Heart right ventricle (tissue), 16 donors: ENCODE results near the gene VPS13C. TPM values are rescaled to one million over a fixed set of nuclear protein-coding genes. Genes with fewer than 3 reads are reported as not detected.

Experiments
- ATAC-seq, 8 donors: fragments of 200-7000 bp; cut with Tn5 transposase; one replicate each; pipeline ENCODE4 v1.9.1; 2020; ENCODE audit warnings: mild to moderate bottlenecking in 8 of 8, moderate library complexity in 8 of 8, moderate number of reproducible peaks in 1 of 8
- DNase-seq, 2 donors: peaks; one replicate each; pipeline ENCODE4 v3.0.0-alpha.2; 2020
- H3K27ac ChIP-seq, 10 donors: fragments of 200-600 bp; sonication (generic) in 2 of 10; one replicate each; pipeline versions ENCODE4 v1.5.0 to v1.8.0; 2020 to 2022; ENCODE audit warnings: mild to moderate bottlenecking in 3 of 10
- H3K27me3 ChIP-seq, 7 donors: fragments of 200-600 bp; one replicate each; pipeline ENCODE4 v1.8.0; 2021 to 2022; ENCODE audit warnings: mild to moderate bottlenecking in 2 of 7
- H3K36me3 ChIP-seq, 9 donors: fragments of 200-600 bp; sonication (generic) in 1 of 9; one replicate each; pipeline versions ENCODE4 v1.5.0 to v1.8.0; 2020 to 2022; ENCODE audit warnings: mild to moderate bottlenecking in 2 of 9
- H3K4me1 ChIP-seq, 9 donors: fragments of 200-600 bp; sonication (generic) in 1 of 9; one replicate each; pipeline versions ENCODE4 v1.5.0 to v1.8.0; 2020 to 2022; ENCODE audit warnings: mild to moderate bottlenecking in 4 of 9
- H3K4me3 ChIP-seq, 10 donors: fragments of 200-600 bp; sonication (generic) in 2 of 10; one replicate each; pipeline versions ENCODE4 v1.5.0 to v1.8.0; 2020 to 2022; ENCODE audit warnings: mild to moderate bottlenecking in 7 of 10, moderate library complexity in 2 of 10
- H3K9me3 ChIP-seq, 11 donors: fragments of 200-600 bp in 10 of 11; sonication (generic) in 2 of 11; one replicate each; pipeline versions ENCODE4 v1.5.0 to v1.8.0; 2013 to 2022; ENCODE audit warnings: mild to moderate bottlenecking in 2 of 11, control low read depth in 1 of 11, moderate library complexity in 1 of 11
- CTCF ChIP-seq, 9 donors: fragments of 200-600 bp; sonication (generic) in 2 of 9; IDR thresholded peaks; one replicate each; pipeline versions ENCODE4 v1.5.0 to v1.8.0; 2021 to 2022; ENCODE audit warnings: antibody characterized with exemption in 9 of 9, mild to moderate bottlenecking in 5 of 9, moderate library complexity in 1 of 9
- WGBS, 2 donors: extraction: QIAGEN DNeasy Blood & Tissue Kit; methylation state at CpG; one replicate each; pipeline ENCODE4 v1.1.7; 2013; ENCODE audit warnings: inconsistent platforms in 1 of 2; 5-methylcytosine and 5-hydroxymethylcytosine counted together
- intact Hi-C, 10 donors: fragments of 100-400 bp; cut with DNase I; formaldehyde crosslinking; loops; one replicate each; pipeline versions ENCODE4 v1.11.1 to v1.14.2; 2022
- polyA plus RNA-seq, 2 donors: library from polyadenylated mRNA; stranded (reverse); fragments of 200-250 nt; gene quantifications; one replicate each; pipeline ENCODE4 v1.2.3, GENCODE V29; 2013
- total RNA-seq, 10 donors: library from RNA; stranded (reverse); fragmentation: NEBNext Ultra II Directional in 3 of 10; extraction: Animal tissue kit (Norgen Biotek cat#: 25700) in 3 of 10; gene quantifications; one replicate each; pipeline versions ENCODE4 v1.2.1 to v1.2.4, GENCODE V29; 2021 to 2023
- donor health status: Arrhythmogenic right ventricular cardiomyopathy.
- donor health status: ischemic (EF 13 %, LVEDD 7.1; RV severe dilation, severe dysfunction).
- donor health status: healthy with polysubstance abuse.
- donor health status: DM: no; HTN: yes; CAD: no.
- donor health status: DM: no; HTN: no; CAD: no.
- donor health status: ischemic (EF 25% LVEDD 6.9; RV normal size, moderate dysfunction).
- donor health status: ischemic (EF 25% LVEDD 5.7; RV mildly dilated, moderate dysfunction).
- donor health status: healthy.
- donor health status: DM: yes; HTN: yes; CAD: no.
- donor health status: Ischemic cardiomyopathy.
- donor health status: ischemic (EF 35%, LVEDD 5.7; RV mildly dilated, moderate dysfunction).
- donor health status: nonischemic (EF 11% LVEDD 7.7; RV severe dilation, severe dysfunction).
- donor health status: DM: yes; HTN: yes; CAD: no.
- donor health status: PGD.
- donor health status: ischemic (EF 29% LVEDD 5.4; RV normal size, mild dysfunction).
- donor health status: nonischemic (EF 23%, LVEDD 6.1; RV moderate dilation, normal function).

Gene VPS13C
- total and polyA plus RNA-seq, 12 donors, result 7.3 to 59.0 (median 39.6) TPM

GRCh38 chr15:61831505-61831921 is 228.7 kb downstream of the VPS13C start:
- ATAC-seq, result no peak
- WGBS, 2 donors, result 84 to 91% methylated on average over 10 of the region's 10 CpGs
- Histone ChIP-seq H3K27ac (no peak overlapping the region), H3K4me1 (peaks cover 0 to 12% (median 3%) of the 10 kb centered on the region in 9 donors), H3K36me3 (no peaks in the 10 kb centered on the region), H3K4me3 (no peak overlapping the region), H3K9me3 (no peaks in the 10 kb centered on the region), H3K27me3 (peaks cover 0 to 13% (median 0%) of the 10 kb centered on the region in 7 donors)
- no peak for TF ChIP-seq CTCF (IDR thresholded peaks at IDR 0.05)
- intact Hi-C loops, result loop anchor here in 9 of 10 donors (5.0 to 10.0 kb wide), 8 partner anchors 627 to 1327 kb away; no protein-coding TSS in a partner anchor
- no peak for DNase-seq

- WGBS, 2 donors, result 82 to 84% methylated on average over 12 of the region's 12 CpGs
- DNase-seq (no peak), ATAC-seq (no peak)
- H3K27me3 ChIP-seq, result peaks cover 0 to 13% (median 0%) of the 10 kb centered on the region in 7 donors
- intact Hi-C loops, result loop anchor here in 9 of 10 donors (5.0 to 10.0 kb wide), 8 partner anchors 626 to 1326 kb away; no protein-coding TSS in a partner anchor
- no peaks in the 10 kb centered on the region for H3K36me3 ChIP-seq
- peaks cover 0 to 12% (median 3%) of the 10 kb centered on the region in 9 donors for H3K4me1 ChIP-seq
- no peak overlapping the region for H3K27ac ChIP-seq
- H3K4me3 ChIP-seq, result no peak overlapping the region
- no peaks in the 10 kb centered on the region for H3K9me3 ChIP-seq
- no peak for TF ChIP-seq CTCF (IDR thresholded peaks at IDR 0.05)
Measured at GRCh38 chr15:61830536-61831330, 229.5 kb downstream of the VPS13C start.

GRCh38 chr15:61829514-61829889 is 230.7 kb downstream of the VPS13C start:
- Histone ChIP-seq H3K4me3 (no peak overlapping the region), H3K9me3 (no peaks in the 10 kb centered on the region), H3K4me1 (peaks cover 0 to 4% (median 0%) of the 10 kb centered on the region in 9 donors), H3K27me3 (peaks cover 0 to 10% (median 5%) of the 10 kb centered on the region in 7 donors), H3K36me3 (no peaks in the 10 kb centered on the region), H3K27ac (no peak overlapping the region)
- WGBS, 2 donors, result 82 to 86% methylated on average over 7 of the region's 7 CpGs
- DNase-seq (no peak), ATAC-seq (peak in 1 of 8 donors; percentile 25)
- no peak for TF ChIP-seq CTCF (IDR thresholded peaks at IDR 0.05)
- intact Hi-C loops, result no loop called here

- Histone ChIP-seq H3K4me1 (peaks cover 0 to under 1% (median 0%) of the 10 kb centered on the region in 9 donors), H3K36me3 (no peaks in the 10 kb centered on the region), H3K27me3 (peaks cover 0 to 10% (median 5%) of the 10 kb centered on the region in 7 donors), H3K4me3 (no peak overlapping the region), H3K27ac (no peak overlapping the region), H3K9me3 (no peaks in the 10 kb centered on the region)
- WGBS, 2 donors, result 83 to 87% methylated on average over 6 of the region's 6 CpGs
- intact Hi-C loops, result no loop called here
- ATAC-seq, result peak in 1 of 8 donors; percentile 11
- no peak for TF ChIP-seq CTCF (IDR thresholded peaks at IDR 0.05)
- no peak for DNase-seq
Measured at GRCh38 chr15:61828860-61829513, 231.3 kb downstream of the VPS13C start.
